Liver (tissue), 9 donors: Measurements from ENCODE around the gene SAFB2. TPM values are rescaled to one million over a fixed set of nuclear protein-coding genes. Genes with fewer than 3 reads are reported as not detected.

Experiments
- DNase-seq: peaks from one replicate; pipeline ENCODE4 v3.0.0-alpha.2; 2017; ENCODE audit warnings: low spot score
- H3K27ac ChIP-seq, 2 donors: one replicate each; pipeline ENCODE4 v1.7.0; 2013; ENCODE audit warnings: inconsistent platforms in 2 of 2, low read length in 2 of 2, control low read depth in 1 of 2, low read depth in 1 of 2, mild to moderate bottlenecking in 1 of 2
- H3K27me3 ChIP-seq, 4 donors: one replicate each; pipeline versions ENCODE4 v1.6.1 to v1.7.0; 2013; ENCODE audit warnings: low read length in 3 of 4, inconsistent platforms in 1 of 4, mild to moderate bottlenecking in 1 of 4, moderate library complexity in 1 of 4; ENCODE audit not compliant: control insufficient read depth in 4 of 4, insufficient read depth in 4 of 4
- H3K36me3 ChIP-seq, 4 donors: one replicate each; pipeline versions ENCODE4 v1.6.1 to v1.7.0; 2013; ENCODE audit warnings: low read length in 3 of 4, mild to moderate bottlenecking in 3 of 4, low read depth in 1 of 4, moderate library complexity in 1 of 4; ENCODE audit not compliant: control insufficient read depth in 4 of 4, insufficient read depth in 3 of 4
- H3K4me1 ChIP-seq, 4 donors: one replicate each; pipeline versions ENCODE4 v1.6.1 to v1.7.0; 2013; ENCODE audit warnings: low read length in 3 of 4, mild to moderate bottlenecking in 3 of 4, moderate library complexity in 1 of 4; ENCODE audit not compliant: control insufficient read depth in 4 of 4, insufficient read depth in 4 of 4
- H3K4me3 ChIP-seq, 3 donors: one replicate each; pipeline versions ENCODE4 v1.6.1 to v1.7.0; 2013; ENCODE audit warnings: low read length in 3 of 3, control low read depth in 1 of 3, low read depth in 1 of 3, mild to moderate bottlenecking in 1 of 3
- H3K9ac ChIP-seq, 2 donors: one replicate each; pipeline ENCODE4 v1.7.0; 2013; ENCODE audit warnings: low read length in 2 of 2, mild to moderate bottlenecking in 2 of 2, moderate library complexity in 2 of 2, control low read depth in 1 of 2, low read depth in 1 of 2
- H3K9me3 ChIP-seq, 4 donors: one replicate each; pipeline versions ENCODE4 v1.6.1 to v1.7.0; 2013; ENCODE audit warnings: low read length in 3 of 4; ENCODE audit not compliant: control insufficient read depth in 4 of 4
- ATF3 ChIP-seq: IDR thresholded peaks from 2 replicates; pipeline ENCODE4 v1.6.1; 2016; ENCODE audit warnings: antibody characterized with exemption
- CTCF ChIP-seq: fragments of 150-350 bp; IDR thresholded peaks from 2 replicates; pipeline ENCODE4 v1.5.1; 2017; ENCODE audit warnings: improper control_type of control experiment, low read depth, low read length; ENCODE audit not compliant: missing input control
- EGR1 ChIP-seq, 2 donors: IDR thresholded peaks; 2 replicates each; pipeline ENCODE4 v1.6.1; 2016 to 2018; ENCODE audit warnings: antibody characterized with exemption in 2 of 2, low read depth in 2 of 2
- FOXA1 ChIP-seq: IDR thresholded peaks from 2 replicates; pipeline ENCODE4 v1.6.1; 2016; ENCODE audit warnings: antibody characterized with exemption
- GABPA ChIP-seq, 2 donors: IDR thresholded peaks in 1 of 2; conservative IDR thresholded peaks in 1 of 2; 2 replicates each; pipeline ENCODE4 v1.6.1; 2016; ENCODE audit warnings: antibody characterized with exemption in 2 of 2, mild to moderate bottlenecking in 1 of 2, moderate library complexity in 1 of 2
- HNF4A ChIP-seq, 2 donors: conservative IDR thresholded peaks; 2 replicates each; pipeline ENCODE4 v1.6.1; 2016; ENCODE audit warnings: antibody characterized with exemption in 2 of 2, mild to moderate bottlenecking in 2 of 2
- HNF4G ChIP-seq: IDR thresholded peaks from 2 replicates; pipeline ENCODE4 v1.6.1; 2016; ENCODE audit warnings: antibody characterized with exemption
- JUND ChIP-seq, 2 donors: IDR thresholded peaks; 2 replicates each; pipeline ENCODE4 v1.6.1; 2016; ENCODE audit warnings: antibody characterized with exemption in 2 of 2
- MAX ChIP-seq: IDR thresholded peaks from 2 replicates; pipeline ENCODE4 v1.6.1; 2016; ENCODE audit warnings: antibody characterized with exemption
- NR2F2 ChIP-seq: IDR thresholded peaks from 2 replicates; pipeline ENCODE4 v1.6.1; 2016; ENCODE audit warnings: antibody characterized with exemption
- RAD21 ChIP-seq, 2 donors: IDR thresholded peaks; 2 replicates each; pipeline ENCODE4 v1.6.1; 2016; ENCODE audit warnings: antibody characterized with exemption in 2 of 2, mild to moderate bottlenecking in 2 of 2
- REST ChIP-seq: IDR thresholded peaks from 2 replicates; pipeline ENCODE4 v1.6.1; 2016; ENCODE audit warnings: antibody characterized with exemption, mild to moderate bottlenecking
- RXRA ChIP-seq, 2 donors: IDR thresholded peaks; 2 replicates each; pipeline ENCODE4 v1.6.1; 2017 to 2018; ENCODE audit warnings: antibody characterized with exemption in 2 of 2, mild to moderate bottlenecking in 1 of 2
- SP1 ChIP-seq: IDR thresholded peaks from 2 replicates; pipeline ENCODE4 v1.6.1; 2018; ENCODE audit warnings: antibody characterized with exemption, mild to moderate bottlenecking
- TAF1 ChIP-seq: conservative IDR thresholded peaks from 2 replicates; pipeline ENCODE4 v1.6.1; 2016; ENCODE audit warnings: antibody characterized with exemption, mild to moderate bottlenecking
- ZBTB33 ChIP-seq: IDR thresholded peaks from 2 replicates; pipeline ENCODE4 v1.6.1; 2016; ENCODE audit warnings: antibody characterized with exemption
- WGBS: extraction: QIAGEN DNeasy Blood & Tissue Kit; methylation state at CpG from one replicate; pipeline ENCODE4 v1.1.7; 2013; 5-methylcytosine and 5-hydroxymethylcytosine counted together
- polyA plus RNA-seq, 2 donors: library from polyadenylated mRNA; stranded (reverse) in 1 of 2; unstranded in 1 of 2; fragments of 200-250 nt in 1 of 2; fragments of >200 nt in 1 of 2; fragmentation: Nextera tagmentation in 1 of 2; extraction: Ambion mirVana in 1 of 2; gene quantifications; one replicate each; pipeline versions ENCODE4 v1.2.1 to v1.2.3, GENCODE V29; 2013 to 2015
- total RNA-seq, 2 donors: library from RNA; depleted of rRNA; stranded (reverse); fragments of >200 nt; gene quantifications; one replicate each; pipeline ENCODE4 v1.2.3, GENCODE V29; 2014
- donor health status: healthy.
- donor health status: healthy.
- donor health status: healthy.
- donor health status: healthy.
- donor health status: healthy.

The SAFB2 gene
- total and polyA plus RNA-seq, 4 donors: 18.7 to 57.8 (median 28.5) TPM

GRCh38 chr19:5586300-5587070 is 36.1 kb downstream of the SAFB2 start:
- H3K36me3 ChIP-seq: peaks cover 11 to 52% (median 33%) of the 10 kb centered on the region in 4 donors
- TF ChIP-seq ATF3 (no peak), ZBTB33 (no peak), MAX (no peak)
- 90% methylated on average over 26 of the region's 26 CpGs for WGBS

GRCh38 chr19:5585461-5586299 is 36.9 kb downstream of the SAFB2 start:
- no peaks in the 10 kb centered on the region for H3K9me3 ChIP-seq
- no peak overlapping the region for H3K9ac ChIP-seq
- DNase-seq: peak; percentile 70
- 74% methylated on average over 29 of the region's 29 CpGs for WGBS
- no peaks in the 10 kb centered on the region for H3K27me3 ChIP-seq
- H3K4me1 ChIP-seq: peaks cover 0 to 2% (median 0%) of the 10 kb centered on the region in 4 donors
- H3K36me3 ChIP-seq: peaks cover 10 to 47% (median 32%) of the 10 kb centered on the region in 4 donors
- H3K27ac ChIP-seq: no peak overlapping the region
- no peak overlapping the region for H3K4me3 ChIP-seq
- TF ChIP-seq ATF3: no peak
- no peak for TF ChIP-seq HNF4G
- no peak for TF ChIP-seq GABPA (IDR thresholded peaks at IDR 0.05 in 1 of 2, conservative IDR thresholded peaks at IDR 0.05 in 1 of 2)
- TF ChIP-seq TAF1: no peak
- no peak for TF ChIP-seq REST
- TF ChIP-seq RAD21 (IDR thresholded peaks at IDR 0.05): no peak
- no peak for TF ChIP-seq HNF4A (conservative IDR thresholded peaks at IDR 0.05)
- no peak for TF ChIP-seq RXRA (IDR thresholded peaks at IDR 0.05)
- TF ChIP-seq FOXA1: no peak
- no peak for TF ChIP-seq CTCF
- TF ChIP-seq JUND (IDR thresholded peaks at IDR 0.05): no peak
- TF ChIP-seq EGR1 (IDR thresholded peaks at IDR 0.05; ENCODE audit: low read depth in 2 of 2): no peak
- TF ChIP-seq MAX: no peak
- no peak for TF ChIP-seq ZBTB33
- no peak for TF ChIP-seq SP1
- no peak for TF ChIP-seq NR2F2

More at GRCh38 chr19:5586300-5587070, 36.1 kb downstream of the SAFB2 start:
- Histone ChIP-seq H3K27me3 (no peaks in the 10 kb centered on the region), H3K27ac (no peak overlapping the region), H3K9me3 (no peaks in the 10 kb centered on the region), H3K9ac (no peak overlapping the region), H3K4me3 (no peak overlapping the region), H3K4me1 (peaks cover 0 to 2% (median 0%) of the 10 kb centered on the region in 4 donors)
- DNase-seq: no peak
